ENCODE data around the gene BCOR.

BCOR gene

DNA sequence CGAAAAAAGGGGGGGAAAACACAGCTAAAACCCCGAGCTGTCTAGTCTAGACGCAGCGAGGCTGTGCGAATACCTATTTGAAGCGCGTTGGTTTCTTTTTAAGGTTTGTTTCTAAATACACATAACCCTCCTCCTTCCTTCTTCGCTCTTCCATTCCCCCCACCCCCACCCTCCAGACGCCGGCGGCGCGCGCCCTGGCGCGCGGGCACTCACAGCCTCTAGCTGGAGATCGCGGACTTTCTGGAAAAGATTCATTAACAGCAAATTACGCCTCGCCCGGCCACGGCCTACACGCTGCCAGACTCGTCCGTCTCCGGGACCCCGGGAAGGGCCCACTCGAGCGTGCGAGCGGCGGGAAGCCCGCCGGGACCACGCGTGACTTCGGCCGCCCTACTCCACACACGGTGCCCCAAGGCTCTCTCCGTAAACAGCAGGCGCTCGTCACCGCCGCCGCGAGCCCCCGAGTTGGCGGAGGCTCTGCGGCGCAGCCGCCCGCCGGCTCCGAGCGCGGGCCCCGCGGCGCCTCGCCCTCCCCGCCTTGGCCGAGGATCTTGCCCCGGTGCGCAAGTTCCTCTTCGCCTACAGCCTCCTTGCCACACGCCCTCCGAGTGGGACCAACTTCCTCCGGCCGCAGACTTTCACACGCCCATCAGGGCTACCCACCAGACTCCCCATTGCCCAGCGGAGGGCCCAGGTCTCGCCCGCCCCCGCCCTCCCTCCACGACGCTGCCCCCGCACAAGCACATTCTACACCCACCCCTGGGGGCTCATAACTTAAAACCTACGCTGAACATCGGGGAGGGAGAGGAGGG lies 2.0 kb downstream of the BCOR start:
- TF ChIP-seq, protein P1, sequence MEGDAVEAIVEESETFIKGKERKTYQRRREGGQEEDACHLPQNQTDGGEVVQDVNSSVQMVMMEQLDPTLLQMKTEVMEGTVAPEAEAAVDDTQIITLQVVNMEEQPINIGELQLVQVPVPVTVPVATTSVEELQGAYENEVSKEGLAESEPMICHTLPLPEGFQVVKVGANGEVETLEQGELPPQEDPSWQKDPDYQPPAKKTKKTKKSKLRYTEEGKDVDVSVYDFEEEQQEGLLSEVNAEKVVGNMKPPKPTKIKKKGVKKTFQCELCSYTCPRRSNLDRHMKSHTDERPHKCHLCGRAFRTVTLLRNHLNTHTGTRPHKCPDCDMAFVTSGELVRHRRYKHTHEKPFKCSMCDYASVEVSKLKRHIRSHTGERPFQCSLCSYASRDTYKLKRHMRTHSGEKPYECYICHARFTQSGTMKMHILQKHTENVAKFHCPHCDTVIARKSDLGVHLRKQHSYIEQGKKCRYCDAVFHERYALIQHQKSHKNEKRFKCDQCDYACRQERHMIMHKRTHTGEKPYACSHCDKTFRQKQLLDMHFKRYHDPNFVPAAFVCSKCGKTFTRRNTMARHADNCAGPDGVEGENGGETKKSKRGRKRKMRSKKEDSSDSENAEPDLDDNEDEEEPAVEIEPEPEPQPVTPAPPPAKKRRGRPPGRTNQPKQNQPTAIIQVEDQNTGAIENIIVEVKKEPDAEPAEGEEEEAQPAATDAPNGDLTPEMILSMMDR (conservative IDR thresholded peaks at IDR 0.05; ENCODE audit: low read depth, low read length) = no peak
- no peak for DNase-seq (ENCODE audit: low read depth)
- peak overlapping the region; percentile 59 for H3K4me3 ChIP-seq (ENCODE audit: low read length)

DNA sequence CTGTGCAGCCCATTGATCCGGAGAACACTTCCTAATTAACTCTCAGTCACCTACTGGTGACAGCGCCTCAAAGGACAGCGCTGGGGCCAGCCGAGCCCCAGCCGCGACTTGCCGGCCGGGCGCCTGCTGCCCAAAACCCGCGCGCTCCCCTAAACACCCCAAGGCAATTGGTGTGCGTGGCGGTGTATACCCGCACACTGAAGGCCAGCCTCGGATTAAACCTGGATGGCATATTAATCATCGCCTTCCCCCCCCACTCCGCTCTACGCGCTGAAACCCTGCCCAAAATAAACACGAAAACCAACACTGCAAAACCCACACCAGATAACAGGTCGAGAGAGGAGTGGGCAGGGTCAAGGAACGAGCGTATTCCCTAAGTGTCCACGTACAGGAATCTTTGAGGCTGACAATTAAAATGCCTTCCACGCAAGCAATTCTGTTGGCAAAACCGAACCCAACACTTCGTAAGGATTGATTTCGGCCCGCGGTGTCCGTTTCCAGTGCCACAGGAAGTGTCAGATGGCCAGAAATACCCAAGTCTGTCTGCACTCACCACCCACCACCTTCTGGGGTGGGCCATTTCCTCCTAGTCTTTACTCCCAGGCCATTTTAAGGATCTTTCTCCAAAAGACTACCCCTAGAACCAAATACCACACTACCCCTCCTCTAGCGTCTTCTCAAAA lies 2.7 kb downstream of the BCOR start:
- H3K4me3 ChIP-seq (ENCODE audit: low read length) = peak overlapping the region; percentile 59
- TF ChIP-seq, protein P1 (conservative IDR thresholded peaks at IDR 0.05; ENCODE audit: low read depth, low read length) = no peak
- DNase-seq (ENCODE audit: low read depth) = no peak

DNA sequence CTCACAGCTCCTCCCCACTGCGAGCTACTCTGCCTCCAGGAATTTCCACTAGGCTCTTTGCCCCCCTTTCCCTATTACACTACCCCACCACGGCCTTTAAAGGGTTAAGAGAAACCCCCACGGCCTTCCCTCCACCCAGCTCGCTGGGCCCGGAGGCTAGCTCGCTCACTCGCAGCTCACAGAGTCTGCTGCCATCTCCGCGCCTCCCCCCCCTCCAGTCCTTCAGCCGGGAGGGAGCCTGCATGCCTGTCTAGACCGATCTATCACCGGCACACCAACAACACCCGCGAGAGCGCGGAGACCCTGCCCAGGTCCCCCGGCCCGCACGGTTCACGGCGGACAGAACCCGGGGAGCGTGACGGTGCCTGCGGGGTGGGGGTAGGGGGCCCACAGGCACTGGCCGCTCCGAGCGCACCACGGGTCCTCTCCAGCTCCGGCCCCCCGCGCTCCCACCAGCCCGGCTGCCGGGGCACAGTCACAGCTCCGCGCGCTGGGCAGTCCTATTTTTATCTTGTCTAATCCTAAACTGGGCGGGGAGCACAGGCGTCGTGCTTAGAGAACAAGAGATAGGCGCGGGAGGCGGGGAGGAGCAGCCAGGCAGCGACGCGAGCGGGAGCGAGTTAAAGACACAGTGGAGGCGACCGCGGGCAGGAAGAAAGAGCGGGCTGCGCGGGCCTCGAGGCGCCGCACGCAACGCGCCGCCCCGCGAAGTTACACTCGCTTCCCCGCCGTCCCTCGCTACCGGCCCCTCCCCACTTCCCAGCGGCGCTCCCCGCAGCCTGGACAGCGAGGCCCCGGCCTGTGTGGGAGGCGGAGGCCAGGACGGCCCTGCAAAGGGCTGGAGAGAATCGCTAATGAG lies 3.5 kb downstream of the BCOR start:
- TF ChIP-seq, protein P1 (conservative IDR thresholded peaks at IDR 0.05; ENCODE audit: low read depth, low read length) = no peak
- H3K4me3 ChIP-seq (ENCODE audit: low read length) = peak overlapping the region; percentile 59
- DNase-seq (ENCODE audit: low read depth) = no peak

DNA sequence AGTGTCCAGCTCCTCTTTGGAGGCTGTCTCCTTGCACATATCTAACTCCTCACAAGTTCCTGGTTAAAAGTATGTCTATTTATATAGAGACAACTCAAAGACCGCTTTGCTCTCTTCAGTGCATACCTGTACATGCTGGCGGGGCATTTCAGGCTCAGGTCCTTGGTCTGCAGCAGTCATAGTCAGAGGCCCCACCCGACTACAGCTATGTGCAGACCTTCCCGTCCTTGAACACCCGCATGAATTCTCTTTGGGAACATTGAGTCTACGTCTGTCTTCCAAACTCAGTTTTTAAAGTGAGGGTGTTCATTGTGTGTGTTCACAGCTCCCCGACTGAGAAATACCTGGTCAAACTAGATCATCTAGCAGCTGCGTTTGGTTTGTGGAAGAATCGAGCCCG lies 4.2 kb downstream of the BCOR start:
- no peak for DNase-seq (ENCODE audit: low read depth)
- no peak overlapping the region for H3K4me3 ChIP-seq (ENCODE audit: low read length)
- TF ChIP-seq, protein P1 (conservative IDR thresholded peaks at IDR 0.05; ENCODE audit: low read depth, low read length) = no peak

DNA sequence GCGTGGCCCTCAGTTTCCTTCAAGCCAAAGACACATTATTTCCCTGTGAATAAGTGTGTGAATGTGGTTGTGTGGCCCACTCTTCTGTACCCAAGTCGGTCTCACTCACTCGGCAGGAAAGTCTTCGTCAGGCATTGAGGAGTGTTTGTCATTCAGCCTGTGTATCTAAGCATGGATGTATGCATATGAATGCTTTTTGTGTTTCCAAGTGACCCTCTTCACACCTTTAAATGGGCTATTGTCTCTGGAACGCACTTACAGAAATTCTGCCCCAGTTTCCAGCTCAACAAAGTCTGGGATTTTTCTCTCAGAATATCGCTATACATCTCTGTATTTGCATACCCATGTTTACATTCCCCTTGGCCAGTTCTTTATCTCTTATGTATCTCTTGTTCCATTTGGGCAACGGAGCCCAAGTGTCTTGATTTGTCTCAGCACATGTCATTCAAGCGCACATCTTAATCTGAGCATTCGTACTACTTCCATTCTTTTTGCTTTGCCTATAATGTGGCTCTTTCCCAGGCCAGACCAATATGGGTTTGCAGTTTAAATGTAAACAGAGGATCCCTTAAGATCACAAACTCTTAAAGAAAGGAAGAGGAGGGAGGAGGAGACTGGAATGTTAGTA lies 4.8 kb downstream of the BCOR start:
- TF ChIP-seq, protein P1 (conservative IDR thresholded peaks at IDR 0.05; ENCODE audit: low read depth, low read length) = no peak
- no peak overlapping the region for H3K4me3 ChIP-seq (ENCODE audit: low read length)
- no peak for DNase-seq (ENCODE audit: low read depth)

DNA sequence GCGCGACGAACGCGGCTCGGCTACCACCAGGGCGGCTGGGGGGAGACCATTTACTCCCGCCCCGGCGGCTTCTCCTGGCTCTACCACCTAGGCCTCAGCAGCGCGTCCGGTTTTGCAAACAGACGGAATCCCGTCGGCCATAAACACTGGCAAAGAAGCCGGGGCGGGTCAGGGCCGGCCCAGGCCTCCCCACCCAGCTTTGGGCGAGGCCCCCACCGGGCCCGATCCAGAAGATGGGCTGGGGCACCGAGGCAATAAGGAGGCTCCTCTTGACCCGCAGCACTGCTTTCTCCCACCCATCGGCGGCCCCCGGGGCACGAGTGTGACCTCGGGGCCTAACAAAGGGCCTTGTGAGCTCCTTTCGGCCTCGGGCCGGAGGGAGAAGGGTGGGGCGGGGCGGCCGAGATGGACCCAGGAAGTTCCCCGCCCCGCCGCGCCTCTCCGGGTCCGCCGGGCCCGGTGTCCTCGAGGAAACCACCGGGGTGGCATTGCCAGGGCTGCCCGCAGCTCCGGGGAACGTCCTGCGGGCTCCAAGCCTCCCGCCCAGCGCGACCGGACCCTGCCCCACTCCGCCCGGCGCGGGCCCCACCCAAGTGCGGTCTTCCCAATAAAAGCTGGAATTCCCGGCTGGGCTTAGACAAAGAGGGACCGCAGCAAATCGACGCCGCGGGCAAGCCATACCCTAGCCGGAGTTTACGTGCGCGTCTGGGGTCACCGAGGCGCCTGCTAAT lies 5.9 kb downstream of the BCOR start:
- TF ChIP-seq, protein P1 (conservative IDR thresholded peaks at IDR 0.05; ENCODE audit: low read depth, low read length) = no peak
- DNase-seq (ENCODE audit: low read depth) = no peak
- no peak overlapping the region for H3K4me3 ChIP-seq (ENCODE audit: low read length)
